Neuronal stem cell (in vitro differentiated cells): ENCODE results near the gene DGCR2.

Source experiments
- DNase-seq: peaks from one replicate; pipeline ENCODE4 v3.0.0-alpha.2; 2013; ENCODE audit warnings: low spot score
- H2AFZ ChIP-seq: one replicate; pipeline ENCODE4 v1.6.1; 2013; ENCODE audit warnings: mild to moderate bottlenecking, low read length, inconsistent platforms
- H2AK5ac ChIP-seq: 2 replicates; pipeline ENCODE4 v1.6.1; 2013; ENCODE audit warnings: low read depth, mild to moderate bottlenecking, inconsistent platforms, low read length, moderate library complexity, mixed read lengths
- H2BK120ac ChIP-seq: 2 replicates; pipeline ENCODE4 v1.6.1; 2013; ENCODE audit warnings: low read depth, mild to moderate bottlenecking, inconsistent platforms, low read length, moderate library complexity, mixed read lengths
- H2BK12ac ChIP-seq: one replicate; pipeline ENCODE4 v1.6.1; 2013; ENCODE audit warnings: low read length, inconsistent platforms
- H2BK15ac ChIP-seq: 2 replicates; pipeline ENCODE4 v1.6.1; 2013; ENCODE audit warnings: mild to moderate bottlenecking, low read length, inconsistent platforms, mixed read lengths
- H2BK5ac ChIP-seq: one replicate; pipeline ENCODE4 v1.6.1; 2013; ENCODE audit warnings: inconsistent platforms, mild to moderate bottlenecking, low read length, moderate library complexity
- H3K14ac ChIP-seq: one replicate; pipeline ENCODE4 v1.6.1; 2013; ENCODE audit warnings: low read length, inconsistent platforms
- H3K18ac ChIP-seq: 2 replicates; pipeline ENCODE4 v1.6.1; 2013; ENCODE audit warnings: low read length, inconsistent platforms
- H3K23ac ChIP-seq: 2 replicates; pipeline ENCODE4 v1.6.1; 2013; ENCODE audit warnings: low read depth, mild to moderate bottlenecking, mixed read lengths, low read length, inconsistent platforms; ENCODE audit not compliant: poor library complexity
- H3K27ac ChIP-seq: replicated peaks from 3 replicates; pipeline ENCODE4 v1.5.1; 2013; ENCODE audit warnings: low read length, inconsistent platforms
- H3K27me3 ChIP-seq, 3 experiments: 2 replicates each; pipeline ENCODE4 v1.6.1; 2013; ENCODE audit warnings: low read length in 3 of 3, mild to moderate bottlenecking in 2 of 3, inconsistent platforms in 1 of 3, low read depth in 1 of 3, mixed read lengths in 1 of 3, moderate library complexity in 1 of 3; ENCODE audit not compliant: control insufficient read depth in 3 of 3, insufficient read depth in 3 of 3
- H3K36me3 ChIP-seq, 2 donors: replicated peaks in 1 of 2; 2 replicates each; pipeline ENCODE4 v1.6.1; 2013; ENCODE audit warnings: low read length in 2 of 2; ENCODE audit not compliant: control insufficient read depth in 2 of 2, insufficient read depth in 2 of 2
- H3K4ac ChIP-seq: 2 replicates; pipeline ENCODE4 v1.6.1; 2013; ENCODE audit warnings: inconsistent platforms, mild to moderate bottlenecking, low read length, moderate library complexity
- H3K4me1 ChIP-seq, 2 donors: 1 replicate in 1 of 2; 2 replicates in 1 of 2; pipeline ENCODE4 v1.6.1; 2013; ENCODE audit warnings: low read length in 2 of 2, low read depth in 1 of 2; ENCODE audit not compliant: control insufficient read depth in 2 of 2, insufficient read depth in 1 of 2
- H3K4me2 ChIP-seq: one replicate; pipeline ENCODE4 v1.6.1; 2013; ENCODE audit warnings: mild to moderate bottlenecking, low read length, inconsistent platforms; ENCODE audit not compliant: insufficient read depth, poor library complexity, severe bottlenecking
- H3K4me3 ChIP-seq, 2 donors: 2 replicates each; pipeline ENCODE4 v1.5.1; 2013; ENCODE audit warnings: low read length in 2 of 2, mild to moderate bottlenecking in 2 of 2, inconsistent platforms in 1 of 2, moderate library complexity in 1 of 2
- H3K79me1 ChIP-seq: one replicate; pipeline ENCODE4 v1.6.1; 2013; ENCODE audit warnings: low read depth, mild to moderate bottlenecking, inconsistent platforms, low read length, moderate library complexity
- H3K9ac ChIP-seq: one replicate; pipeline ENCODE4 v1.6.1; 2013; ENCODE audit warnings: mild to moderate bottlenecking, low read depth, low read length, inconsistent platforms; ENCODE audit not compliant: poor library complexity
- H3K9me3 ChIP-seq, 2 donors: replicated peaks in 1 of 2; 2 replicates each; pipeline versions ENCODE3 to v1.6.1; 2013; ENCODE audit warnings: low read length in 2 of 2, mild to moderate bottlenecking in 2 of 2, inconsistent platforms in 1 of 2, low read depth in 1 of 2, mixed read lengths in 1 of 2, moderate library complexity in 1 of 2; ENCODE audit not compliant: control insufficient read depth in 2 of 2, insufficient read depth in 1 of 2
- H4K8ac ChIP-seq: one replicate; pipeline ENCODE4 v1.6.1; 2013; ENCODE audit warnings: low read depth, mild to moderate bottlenecking, inconsistent platforms, low read length, moderate library complexity
- H4K91ac ChIP-seq: one replicate; pipeline ENCODE4 v1.6.1; 2013; ENCODE audit warnings: low read length, low read depth, mild to moderate bottlenecking, inconsistent platforms; ENCODE audit not compliant: poor library complexity
- WGBS, 2 donors: extraction: QIAGEN DNeasy Blood & Tissue Kit; methylation state at CpG; one replicate each; pipeline ENCODE4 v1.1.7; 2013; ENCODE audit warnings: missing lambda C conversion rate in 2 of 2, mixed read lengths in 1 of 2; ENCODE audit not compliant: insufficient read length in 2 of 2, insufficient replicate concordance in 1 of 2; ENCODE audit errors: extremely low coverage in 2 of 2; 5-methylcytosine and 5-hydroxymethylcytosine counted together

DGCR2 gene

DNA sequence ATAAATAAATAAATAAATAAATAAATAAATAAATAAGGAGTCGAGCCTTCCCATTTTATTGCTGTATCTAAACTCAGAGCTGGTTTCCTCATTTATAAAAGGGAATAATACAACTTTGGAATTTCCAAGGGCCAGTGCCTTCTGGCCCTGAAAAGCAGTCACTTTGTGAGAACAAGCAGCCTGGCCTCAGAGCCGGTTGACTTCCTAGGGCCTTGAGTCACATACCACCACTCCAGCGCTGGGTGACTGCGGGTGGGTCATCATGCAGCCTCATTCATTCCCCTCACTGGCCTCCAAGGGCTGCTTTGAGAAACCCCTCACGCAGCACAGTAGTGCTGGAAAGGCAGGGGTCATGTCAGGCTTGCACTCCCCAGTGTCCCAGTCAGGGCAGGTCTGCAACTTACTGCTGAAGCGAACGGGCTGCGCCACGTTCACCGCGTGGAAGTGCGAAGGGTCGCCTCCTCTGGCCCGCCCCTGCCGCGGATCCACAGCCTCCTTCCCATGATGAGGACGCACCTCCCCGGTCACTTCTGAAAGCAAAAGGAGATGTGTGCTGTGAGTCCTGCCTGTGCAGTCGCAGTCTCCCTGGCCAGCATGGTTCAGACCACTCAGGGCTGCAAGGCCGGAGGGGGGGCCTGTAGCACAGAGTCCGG lies 54.4 kb downstream of the DGCR2 start:
- DNase-seq = no peak
- no peak overlapping the region for H4K8ac ChIP-seq
- H3K79me1 ChIP-seq = peaks cover 4% of the 10 kb centered on the region
- no peak overlapping the region for H3K9ac ChIP-seq
- H3K4me3 ChIP-seq = no peak overlapping the region
- H3K14ac ChIP-seq = no peak overlapping the region
- H3K27ac ChIP-seq = no peak overlapping the region
- peak overlapping the region; percentile 16 for H3K18ac ChIP-seq
- H2BK120ac ChIP-seq = no peak overlapping the region
- no peak overlapping the region for H2AK5ac ChIP-seq
- no peak overlapping the region for H4K91ac ChIP-seq
- no CpG with 5 or more reads among the region's 21 CpGs for WGBS, 2 donors
- H2BK5ac ChIP-seq = no peak overlapping the region
- H2AFZ ChIP-seq = no peak overlapping the region
- no peaks in the 10 kb centered on the region for H3K27me3 ChIP-seq
- H3K36me3 ChIP-seq = peaks cover 46 to 92% of the 10 kb centered on the region in 2 donors
- peak overlapping the region; percentile 58 for H2BK12ac ChIP-seq
- H3K23ac ChIP-seq = peak overlapping the region; percentile 67
- H2BK15ac ChIP-seq = no peak overlapping the region
- H3K4me1 ChIP-seq = no peaks in the 10 kb centered on the region
- no peak overlapping the region for H3K4ac ChIP-seq
- H3K4me2 ChIP-seq = no peak overlapping the region
- H3K9me3 ChIP-seq = peaks cover 0 to 2% of the 10 kb centered on the region in 2 donors

DNA sequence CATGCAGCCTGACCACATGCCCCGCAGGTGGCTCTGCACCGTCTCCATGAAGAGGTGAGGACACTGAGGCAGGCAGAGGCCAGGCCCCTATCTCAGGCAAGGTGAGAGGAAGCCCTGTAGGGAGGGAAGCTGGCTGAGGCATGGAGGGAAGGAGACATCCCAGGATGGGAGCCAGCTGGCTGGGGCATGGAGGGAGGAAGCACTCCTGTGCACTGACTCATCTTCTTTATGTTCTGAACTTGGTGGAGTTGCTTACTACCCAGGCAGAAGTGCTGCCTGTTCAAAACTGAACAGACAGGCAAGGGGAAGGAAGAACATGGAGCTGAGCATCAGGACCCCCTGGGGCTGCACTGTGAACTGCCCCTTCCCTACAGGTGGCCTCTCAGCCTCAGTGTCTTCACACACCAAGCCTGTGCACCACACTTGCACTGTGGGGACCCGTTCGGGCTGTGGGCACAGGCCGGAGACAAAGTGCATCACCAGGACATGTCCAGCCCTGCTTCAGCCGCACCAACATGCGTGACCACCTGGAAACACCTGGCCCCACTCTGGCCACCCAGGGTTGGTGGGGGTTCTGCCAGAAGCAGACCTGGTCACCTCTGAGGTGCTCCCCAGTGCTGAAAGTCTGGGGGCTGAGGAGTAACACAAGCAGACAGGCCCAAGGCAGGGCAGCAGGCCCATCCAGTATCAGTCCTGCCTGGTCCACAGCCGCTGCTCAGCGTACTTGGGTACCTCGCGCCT lies 55.5 kb downstream of the DGCR2 start:
- H2AFZ ChIP-seq = no peak overlapping the region
- peak overlapping the region; percentile 52 for H3K23ac ChIP-seq
- H3K4me2 ChIP-seq = no peak overlapping the region
- H2BK120ac ChIP-seq = no peak overlapping the region
- H3K27ac ChIP-seq = no peak overlapping the region
- no peak overlapping the region for H4K91ac ChIP-seq
- no peak overlapping the region for H2BK12ac ChIP-seq
- H3K79me1 ChIP-seq = peaks cover 4% of the 10 kb centered on the region
- H3K9me3 ChIP-seq = peaks cover 0 to 2% of the 10 kb centered on the region in 2 donors
- no peak overlapping the region for H2BK15ac ChIP-seq
- no peak for DNase-seq
- no peak overlapping the region for H3K9ac ChIP-seq
- H3K4me1 ChIP-seq = peaks cover 0 to 3% of the 10 kb centered on the region in 2 donors
- H3K36me3 ChIP-seq = peaks cover 49 to 95% of the 10 kb centered on the region in 2 donors
- no CpG with 5 or more reads among the region's 11 CpGs for WGBS, 2 donors
- no peak overlapping the region for H4K8ac ChIP-seq
- no peaks in the 10 kb centered on the region for H3K27me3 ChIP-seq
- H2BK5ac ChIP-seq = no peak overlapping the region
- H3K18ac ChIP-seq = no peak overlapping the region
- H2AK5ac ChIP-seq = no peak overlapping the region
- no peak overlapping the region for H3K4ac ChIP-seq
- no peak overlapping the region for H3K14ac ChIP-seq
- H3K4me3 ChIP-seq = peak overlapping the region in 1 of 2 donors; percentile 13

DNA sequence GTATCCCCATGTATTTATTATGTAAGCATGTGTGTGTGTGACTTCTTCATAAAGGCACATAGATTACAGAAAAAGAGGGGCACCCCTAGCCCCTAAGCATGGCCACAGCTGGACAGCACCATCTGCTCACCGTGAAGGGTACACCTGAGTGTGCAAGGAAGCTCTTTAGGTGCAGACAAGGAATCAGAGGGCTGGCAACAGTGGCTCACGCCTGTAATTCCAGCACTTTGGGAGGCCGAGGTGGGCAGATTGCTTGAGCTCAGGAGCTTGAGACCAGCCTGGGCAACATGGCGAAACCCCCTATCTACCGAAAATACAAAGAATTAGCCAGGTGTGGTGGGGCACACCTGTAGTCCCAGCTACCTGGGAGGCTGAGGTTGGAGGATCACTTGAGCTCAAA lies 56.3 kb downstream of the DGCR2 start:
- H3K4me3 ChIP-seq = no peak overlapping the region
- H3K9me3 ChIP-seq = peaks cover 0 to 2% of the 10 kb centered on the region in 2 donors
- H3K27ac ChIP-seq = no peak overlapping the region
- no peak for DNase-seq
- H3K27me3 ChIP-seq = no peaks in the 10 kb centered on the region
- no peak overlapping the region for H4K91ac ChIP-seq
- H2BK120ac ChIP-seq = no peak overlapping the region
- no peak overlapping the region for H2AK5ac ChIP-seq
- H2AFZ ChIP-seq = no peak overlapping the region
- H3K79me1 ChIP-seq = peaks cover 4% of the 10 kb centered on the region
- no peak overlapping the region for H3K23ac ChIP-seq
- peaks cover 47 to 95% of the 10 kb centered on the region in 2 donors for H3K36me3 ChIP-seq
- WGBS, 2 donors = no CpG with 5 or more reads among the region's 5 CpGs
- no peak overlapping the region for H3K4ac ChIP-seq
- H2BK12ac ChIP-seq = no peak overlapping the region
- no peak overlapping the region for H4K8ac ChIP-seq
- H3K9ac ChIP-seq = no peak overlapping the region
- H3K18ac ChIP-seq = no peak overlapping the region
- no peak overlapping the region for H3K14ac ChIP-seq
- H3K4me1 ChIP-seq = peaks cover 0 to 3% of the 10 kb centered on the region in 2 donors
- H2BK15ac ChIP-seq = no peak overlapping the region
- H3K4me2 ChIP-seq = no peak overlapping the region
- H2BK5ac ChIP-seq = no peak overlapping the region

DNA sequence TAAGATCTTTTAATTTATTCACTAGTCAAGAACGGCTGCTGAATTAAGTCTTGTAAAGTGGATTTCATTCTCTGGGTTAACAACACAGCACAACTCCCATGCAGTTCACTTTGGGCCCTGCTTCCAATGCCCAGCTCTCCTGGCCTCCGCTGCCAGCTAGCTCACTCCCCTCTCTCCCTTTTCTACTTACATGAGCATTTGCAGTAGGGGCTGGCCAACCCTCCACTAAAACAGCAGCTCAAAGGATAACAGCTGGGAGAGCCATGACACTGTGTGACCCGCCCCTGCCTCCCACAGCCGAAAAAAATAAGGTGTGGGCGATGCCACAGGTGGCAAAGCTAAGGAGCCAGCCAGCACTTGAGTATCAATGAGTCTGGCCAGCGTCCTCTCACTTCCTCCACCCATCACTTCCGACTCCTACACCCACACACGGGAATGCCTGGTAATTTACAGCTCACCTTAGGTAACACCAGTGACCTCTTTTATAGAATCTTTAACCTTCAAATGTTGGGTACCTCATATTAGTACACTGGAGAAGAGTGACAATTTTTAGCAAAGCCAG lies 56.8 kb downstream of the DGCR2 start:
- Histone ChIP-seq H3K4me1 (peaks cover 0 to 3% of the 10 kb centered on the region in 2 donors), H2AK5ac (no peak overlapping the region), H4K8ac (no peak overlapping the region), H3K27ac (no peak overlapping the region), H2AFZ (no peak overlapping the region), H3K4ac (no peak overlapping the region), H3K4me2 (no peak overlapping the region), H3K9ac (no peak overlapping the region), H3K4me3 (no peak overlapping the region), H3K18ac (no peak overlapping the region), H3K14ac (no peak overlapping the region), H3K23ac (no peak overlapping the region), H3K79me1 (peaks cover 4% of the 10 kb centered on the region), H4K91ac (no peak overlapping the region), H2BK5ac (no peak overlapping the region), H3K9me3 (peaks cover 0 to 2% of the 10 kb centered on the region in 2 donors), H3K27me3 (no peaks in the 10 kb centered on the region), H3K36me3 (peaks cover 48 to 96% of the 10 kb centered on the region in 2 donors), H2BK12ac (no peak overlapping the region), H2BK15ac (no peak overlapping the region), H2BK120ac (no peak overlapping the region)
- no peak for DNase-seq
- WGBS, 2 donors = no CpG with 5 or more reads among the region's 8 CpGs
